K562 (cell line): ENCODE results near the gene CLIC5. TPM values are rescaled to one million over a fixed set of nuclear protein-coding genes. Genes with fewer than 3 reads are reported as not detected.

Source experiments
- ATAC-seq: fragments of 200-7000 bp; cut with Tn5 transposase; 3 replicates; pipeline ENCODE4 v1.9.1; 2020; ENCODE audit warnings: moderate library complexity
- BruUV-seq: library from RNA; stranded (reverse); fragments of 400-500 nt; replicated peaks from 2 replicates; lab custom pipeline; 2021; lab: Mats Ljungman, UMichigan
- CTCF ChIA-PET: fragments of 300-600 bp; formaldehyde crosslinking; extraction: SDS; loops from one replicate; lab custom pipeline; 2021; ENCODE audit warnings: low intra/inter-chr PET ratio; lab: Yijun Ruan, JAX
- POLR2A ChIA-PET: fragments of 300-600, 350-650 bp; sonication (Branson Sonifier 250); formaldehyde crosslinking; extraction: SDS; loops from one replicate; lab custom pipeline; 2021; ENCODE audit warnings: antibody characterized with exemption, inconsistent platforms; lab: Yijun Ruan, JAX
- DNase-seq, 4 experiments: peaks; one replicate each; pipeline versions ENCODE4 v3.0.0 to v3.0.0-alpha.2; 2011 to 2018; ENCODE audit warnings: low spot score in 3 of 4, mixed read lengths in 3 of 4; ENCODE audit errors: extremely low read depth in 1 of 4
- FAIRE-seq: peaks from 2 replicates; lab custom pipeline; 2011; peaks lifted over from hg19 to GRCh38; lab: Jason Lieb, UNC
- H2AFZ ChIP-seq: 2 replicates; pipeline ENCODE4 v1.6.0; 2011; ENCODE audit warnings: low read depth, low read length, control low read depth, inconsistent platforms
- H3K27ac ChIP-seq: fragments of 200-600 bp; 3 replicates; pipeline ENCODE4 v1.8.0; 2011; ENCODE audit warnings: low read depth, mild to moderate bottlenecking, control low read depth, inconsistent platforms, low read length, moderate library complexity, mixed read lengths; ENCODE audit errors: extremely low read depth
- H3K27me3 ChIP-seq, 2 experiments: fragments of 300-600 bp in 1 of 2; 2 replicates in 1 of 2; 3 replicates in 1 of 2; pipeline versions ENCODE4 v1.6.0 to v1.8.0; 2011; ENCODE audit warnings: inconsistent platforms in 2 of 2, low read length in 2 of 2, mild to moderate bottlenecking in 1 of 2, mixed read lengths in 1 of 2, moderate library complexity in 1 of 2; ENCODE audit not compliant: control insufficient read depth in 2 of 2, insufficient read depth in 2 of 2
- H3K36me3 ChIP-seq: fragments of 300-600 bp; 3 replicates; pipeline ENCODE4 v1.8.0; 2011; ENCODE audit warnings: mild to moderate bottlenecking, low read length, inconsistent platforms; ENCODE audit not compliant: control insufficient read depth, insufficient read depth
- H3K4me1 ChIP-seq, 2 experiments: fragments of 200-600 bp in 1 of 2; replicated peaks in 1 of 2; 2 replicates in 1 of 2; 3 replicates in 1 of 2; pipeline versions ENCODE4 v1.5.1 to v1.8.0; 2011; ENCODE audit warnings: inconsistent platforms in 2 of 2, low read length in 2 of 2, mild to moderate bottlenecking in 1 of 2, mixed read lengths in 1 of 2, moderate library complexity in 1 of 2; ENCODE audit not compliant: control insufficient read depth in 2 of 2, insufficient read depth in 2 of 2
- H3K4me2 ChIP-seq: 2 replicates; pipeline ENCODE4 v1.6.1; 2011; ENCODE audit warnings: low read length, control low read depth, inconsistent platforms, mixed read lengths; ENCODE audit not compliant: insufficient read depth
- H3K4me3 ChIP-seq: fragments of 200-600 bp; sonication (generic), shearing (Covaris generic); 2 replicates; pipeline ENCODE4 v1.5.1; 2016; ENCODE audit warnings: control low read depth, inconsistent platforms
- H3K79me2 ChIP-seq: fragments of 200-600 bp; 3 replicates; pipeline ENCODE4 v1.8.0; 2011; ENCODE audit warnings: low read length, inconsistent platforms; ENCODE audit not compliant: control insufficient read depth, insufficient read depth
- H3K9ac ChIP-seq, 2 experiments: 2 replicates each; pipeline versions ENCODE4 v1.6.0 to v1.6.1; 2011; ENCODE audit warnings: low read depth in 2 of 2, low read length in 2 of 2, control low read depth in 1 of 2, inconsistent platforms in 1 of 2, mild to moderate bottlenecking in 1 of 2, mixed read lengths in 1 of 2; ENCODE audit not compliant: insufficient read depth in 1 of 2
- H3K9me1 ChIP-seq: one replicate; pipeline ENCODE4 v1.6.0; 2011; ENCODE audit warnings: inconsistent platforms, mild to moderate bottlenecking, low read length, moderate library complexity; ENCODE audit not compliant: control insufficient read depth, insufficient read depth
- H3K9me3 ChIP-seq: replicated peaks from 2 replicates; pipeline ENCODE4 v1.5.1; 2011; ENCODE audit warnings: low read depth, low read length, inconsistent platforms; ENCODE audit not compliant: control insufficient read depth, insufficient read depth
- H4K20me1 ChIP-seq: replicated peaks from 2 replicates; pipeline ENCODE4 v1.6.1; 2011; ENCODE audit warnings: low read length, inconsistent platforms, mixed read lengths; ENCODE audit not compliant: control insufficient read depth, insufficient read depth
- ARHGAP35 ChIP-seq: fragments of 450-650 bp; IDR thresholded peaks from 2 replicates; pipeline ENCODE4 v1.6.1; 2018; ENCODE audit not compliant: partially characterized antibody
- DPF2 ChIP-seq: fragments of 450-650 bp; IDR thresholded peaks from 2 replicates; pipeline ENCODE4 v1.6.1; 2016
- FOXJ2 ChIP-seq: fragments of 200-800 bp; sonication (Bioruptor generic); IDR thresholded peaks from 2 replicates; pipeline ENCODE4 v1.6.1; 2016; ENCODE audit warnings: missing genetic modification characterization, missing compliant biosample characterization
- GABPB1 ChIP-seq: sonication (generic); formaldehyde crosslinking; IDR thresholded peaks from 2 replicates; pipeline ENCODE4 v1.8.0; 2022; ENCODE audit warnings: mild to moderate bottlenecking, missing genetic modification reagents
- MAFG ChIP-seq: fragments of 450-650 bp; conservative IDR thresholded peaks from 2 replicates; pipeline ENCODE4 v1.6.1; 2016; ENCODE audit warnings: missing genetic modification characterization, missing compliant biosample characterization
- NCOA2 ChIP-seq, 2 experiments: fragments of 450-650 bp; IDR thresholded peaks; 2 replicates each; pipeline ENCODE4 v1.6.1; 2018; ENCODE audit warnings: mild to moderate bottlenecking in 2 of 2, moderate library complexity in 1 of 2; ENCODE audit not compliant: partially characterized antibody in 2 of 2
- NFIC ChIP-seq: fragments of 450-650 bp; IDR thresholded peaks from 2 replicates; pipeline ENCODE4 v1.6.1; 2017; ENCODE audit warnings: mild to moderate bottlenecking, inconsistent platforms
- NFXL1 ChIP-seq: fragments of 450-650 bp; formaldehyde crosslinking; IDR thresholded peaks from 2 replicates; pipeline ENCODE4 v1.4.0; 2021; ENCODE audit warnings: mild to moderate bottlenecking
- PHTF2 ChIP-seq: fragments of 250-450 bp; sonication (Bioruptor Pico); IDR thresholded peaks from 2 replicates; pipeline ENCODE4 v1.5.0; 2021; ENCODE audit warnings: mild to moderate bottlenecking
- PTTG1 ChIP-seq: fragments of 450-650 bp; IDR thresholded peaks from 2 replicates; pipeline ENCODE4 v1.6.1; 2016; ENCODE audit warnings: low read depth, mild to moderate bottlenecking, missing genetic modification characterization, missing compliant biosample characterization
- SUPT5H ChIP-seq: fragments of 450-650 bp; IDR thresholded peaks from 2 replicates; pipeline ENCODE4 v1.6.1; 2016
- TFAP4 ChIP-seq: sonication (generic); formaldehyde crosslinking; IDR thresholded peaks from 2 replicates; pipeline ENCODE4 v1.8.0; 2022; ENCODE audit warnings: missing genetic modification reagents, mild to moderate bottlenecking, moderate library complexity, borderline replicate concordance
- THAP7 ChIP-seq: fragments of 250-450 bp; sonication (Bioruptor Pico); IDR thresholded peaks from 2 replicates; pipeline ENCODE4 v1.5.0; 2021
- XRCC5 ChIP-seq: fragments of 200-400 bp; formaldehyde crosslinking; IDR thresholded peaks from 2 replicates; pipeline ENCODE4 v1.6.1; 2017; ENCODE audit warnings: low read depth, mild to moderate bottlenecking, low read length
- ZNF133 ChIP-seq: fragments of 250-450 bp; sonication (Bioruptor Pico); IDR thresholded peaks from 2 replicates; pipeline ENCODE4 v1.4.0; 2020; ENCODE audit warnings: mild to moderate bottlenecking
- ZNF274 ChIP-seq: IDR thresholded peaks from 2 replicates; pipeline ENCODE4 v1.6.1; 2011; ENCODE audit warnings: low read depth, mild to moderate bottlenecking, low read length, moderate library complexity, borderline replicate concordance
- ZNF41 ChIP-seq: fragments of 250-450 bp; sonication (Bioruptor Pico); conservative IDR thresholded peaks from 2 replicates; pipeline ENCODE4 v1.4.0; 2020; ENCODE audit warnings: mild to moderate bottlenecking
- ZNF507 ChIP-seq: conservative IDR thresholded peaks from 2 replicates; pipeline ENCODE4 v1.6.1; 2017; ENCODE audit warnings: missing genetic modification characterization, missing compliant biosample characterization
- WGBS: fragments of 100-300 bp; shearing (Covaris generic); methylation state at CpG from one replicate; pipeline ENCODE4 v1.1.6; 2016; ENCODE audit warnings: low coverage, mixed read lengths; ENCODE audit not compliant: insufficient coverage; ENCODE audit errors: missing lambda C conversion rate; 5-methylcytosine and 5-hydroxymethylcytosine counted together
- in situ Hi-C: fragments of 300-500 bp; cut with MboI; formaldehyde crosslinking; loops from 4 replicates; pipeline ENCODE4 v1.15.0; 2018; ENCODE audit warnings: inconsistent platforms, mixed read lengths
- intact Hi-C: fragments of 100-400 bp; cut with micrococcal nuclease; formaldehyde crosslinking; loops from 2 replicates; pipeline ENCODE4 v1.14.2; 2022
- polyA plus RNA-seq, 8 experiments: library from polyadenylated mRNA; depleted of rRNA in 4 of 8; stranded (reverse) in 5 of 8; unstranded in 3 of 8; fragments of >200 nt; fragmentation: Nextera tagmentation in 2 of 8; fragmentation: Illumina TruSeq in 1 of 8; extraction: Ambion mirVana in 2 of 8; extraction: Trizol in 1 of 8; gene quantifications; 2 replicates each; pipeline versions ENCODE4 v1.2.1 to v1.2.3, GENCODE V29; 2011 to 2014; ENCODE audit warnings: inconsistent platforms in 1 of 8, missing spikeins in 1 of 8
- total RNA-seq, 7 experiments: library from RNA; depleted of rRNA in 6 of 7; stranded (reverse); fragments of >200 nt in 6 of 7; fragmentation: Illumina TruSeq in 2 of 7; extraction: Trizol in 2 of 7; gene quantifications; 2 replicates each; pipeline versions ENCODE4 v1.2.1 to v1.2.3, GENCODE V29; 2011 to 2021; ENCODE audit warnings: low replicate concordance in 1 of 7
- TF ChIP-seq, protein P1 (sequence below): fragments of 450-650 bp; formaldehyde crosslinking; IDR thresholded peaks from 2 replicates; pipeline ENCODE4 v1.4.0; 2022; ENCODE audit warnings: missing genetic modification characterization
- TF ChIP-seq, protein P2 (sequence below): fragments of 450-650 bp; IDR thresholded peaks from 2 replicates; pipeline ENCODE4 v1.6.1; 2016

The CLIC5 gene
- total and polyA plus RNA-seq, 9 of the 15 experiments (the other 6 are each of a cell fraction or from before 2014, with no cell fraction given): 0.31 TPM; not detected in 8

GRCh38 chr6:45877970-45878590, 137.6 kb downstream of the CLIC5 start (continued):
- TF ChIP-seq, protein P1, sequence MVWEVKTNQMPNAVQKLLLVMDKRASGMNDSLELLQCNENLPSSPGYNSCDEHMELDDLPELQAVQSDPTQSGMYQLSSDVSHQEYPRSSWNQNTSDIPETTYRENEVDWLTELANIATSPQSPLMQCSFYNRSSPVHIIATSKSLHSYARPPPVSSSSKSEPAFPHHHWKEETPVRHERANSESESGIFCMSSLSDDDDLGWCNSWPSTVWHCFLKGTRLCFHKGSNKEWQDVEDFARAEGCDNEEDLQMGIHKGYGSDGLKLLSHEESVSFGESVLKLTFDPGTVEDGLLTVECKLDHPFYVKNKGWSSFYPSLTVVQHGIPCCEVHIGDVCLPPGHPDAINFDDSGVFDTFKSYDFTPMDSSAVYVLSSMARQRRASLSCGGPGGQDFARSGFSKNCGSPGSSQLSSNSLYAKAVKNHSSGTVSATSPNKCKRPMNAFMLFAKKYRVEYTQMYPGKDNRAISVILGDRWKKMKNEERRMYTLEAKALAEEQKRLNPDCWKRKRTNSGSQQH (CRISPR knock-in tag): no peak
- no peak for TF ChIP-seq ARHGAP35
- TF ChIP-seq ZNF507: no peak
- TF ChIP-seq, protein P2, sequence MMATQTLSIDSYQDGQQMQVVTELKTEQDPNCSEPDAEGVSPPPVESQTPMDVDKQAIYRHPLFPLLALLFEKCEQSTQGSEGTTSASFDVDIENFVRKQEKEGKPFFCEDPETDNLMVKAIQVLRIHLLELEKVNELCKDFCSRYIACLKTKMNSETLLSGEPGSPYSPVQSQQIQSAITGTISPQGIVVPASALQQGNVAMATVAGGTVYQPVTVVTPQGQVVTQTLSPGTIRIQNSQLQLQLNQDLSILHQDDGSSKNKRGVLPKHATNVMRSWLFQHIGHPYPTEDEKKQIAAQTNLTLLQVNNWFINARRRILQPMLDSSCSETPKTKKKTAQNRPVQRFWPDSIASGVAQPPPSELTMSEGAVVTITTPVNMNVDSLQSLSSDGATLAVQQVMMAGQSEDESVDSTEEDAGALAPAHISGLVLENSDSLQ: no peak
- TF ChIP-seq PHTF2 (CRISPR knock-in tag): no peak
- TF ChIP-seq NFIC: no peak
- TF ChIP-seq XRCC5: no peak
- TF ChIP-seq ZNF133 (CRISPR knock-in tag): no peak

- H3K4me1 ChIP-seq: no peaks in the 10 kb centered on the region
- H3K4me3 ChIP-seq: no peak overlapping the region
- intact Hi-C loops (no loop called here), in situ Hi-C loops (no loop called here)
- no peak overlapping the region for H3K27ac ChIP-seq
- POLR2A ChIA-PET: no interaction called here
- WGBS: 0% methylated on average over 7 of the region's 7 CpGs
- no peaks in the 10 kb centered on the region for H3K9me1 ChIP-seq
- DNase-seq: no peak
- H3K9me3 ChIP-seq: no peaks in the 10 kb centered on the region
- ATAC-seq: no peak
- BruUV-seq: no TSS peak
- FAIRE-seq: no peak
- H3K4me2 ChIP-seq: no peak overlapping the region
- H2AFZ ChIP-seq: no peak overlapping the region
- no peaks in the 10 kb centered on the region for H4K20me1 ChIP-seq
- H3K9ac ChIP-seq: no peak overlapping the region
- no peaks in the 10 kb centered on the region for H3K79me2 ChIP-seq
- peaks cover 0 to 4% of the 10 kb centered on the region in 2 experiments; a peak in 1 of 5 replicates for H3K27me3 ChIP-seq
- CTCF ChIA-PET: no interaction called here
- no peaks in the 10 kb centered on the region for H3K36me3 ChIP-seq
- TF ChIP-seq GABPB1 (CRISPR knock-in tag) (no peak), NFXL1 (CRISPR knock-in tag) (no peak), TFAP4 (CRISPR knock-in tag) (no peak), MAFG (no peak), SUPT5H (no peak), ZNF41 (no peak), THAP7 (CRISPR knock-in tag) (no peak), PTTG1 (tag) (no peak), NCOA2 (IDR thresholded peaks at IDR 0.05; ENCODE audit: partially characterized antibody in 2 of 2) (no peak), DPF2 (no peak), FOXJ2 (tag) (no peak), ZNF274 (no peak)
Observed at GRCh38 chr6:45872827-45873365, 142.8 kb downstream of the CLIC5 start.
